ENCODE data around the gene SCTR. TPM values are rescaled to one million over a fixed set of nuclear protein-coding genes. Genes with fewer than 3 reads are reported as not detected.

The SCTR gene
- total RNA-seq, 1 experiment from 2014 or later, result not detected

- no TSS peak for BruUV-seq (replicated peaks)
- H3K27ac ChIP-seq (ENCODE audit: low read length), result no peak overlapping the region
- peaks cover 26% of the 10 kb centered on the region for H3K27me3 ChIP-seq (ENCODE audit: low read length)
- ATAC-seq (no peak), DNase-seq (no peak)
- no peaks in the 10 kb centered on the region for H3K9me3 ChIP-seq (ENCODE audit: low read length)
- H3K9ac ChIP-seq (ENCODE audit: low read length), result no peak overlapping the region
- CTCF ChIA-PET, result no interaction called here
- intact Hi-C loops (cut with micrococcal nuclease), result no loop called here
- H3F3A ChIP-seq (ENCODE audit: low read length, unreplicated experiment), result no peaks in the 10 kb centered on the region
- H3K4me2 ChIP-seq (ENCODE audit: low read length), result no peak overlapping the region
- H3K79me2 ChIP-seq (ENCODE audit: low read length), result no peaks in the 10 kb centered on the region
- H3K4me3 ChIP-seq (ENCODE audit: low read length), result no peak overlapping the region
- no peak for TF ChIP-seq EZH2phosphoT487 (IDR thresholded peaks at IDR 0.05; ENCODE audit: borderline replicate concordance, low read length)
- TF ChIP-seq EZH2 (IDR thresholded peaks at IDR 0.05; ENCODE audit: low read length, unreplicated experiment), result no peak
- no peak for TF ChIP-seq CTCF (conservative IDR thresholded peaks at IDR 0.05; ENCODE audit: low read depth, low read length)
- H3K4me1 ChIP-seq (ENCODE audit: insufficient read depth, low read length), result no peaks in the 10 kb centered on the region; the same call in 1 of the 2 replicates
- no peak overlapping the region for H2AFZ ChIP-seq (ENCODE audit: low read length)
- H4K20me1 ChIP-seq (ENCODE audit: low read length), result no peaks in the 10 kb centered on the region
- H3K36me3 ChIP-seq (ENCODE audit: low read depth, low read length), result no peaks in the 10 kb centered on the region
- POLR2A ChIA-PET (ENCODE audit: unreplicated experiment), result no interaction called here
- no peaks in the 10 kb centered on the region for H3K9me2 ChIP-seq (replicated peaks; ENCODE audit: low read length)
Measured at GRCh38 chr2:119426396-119426675, 97.9 kb downstream of the SCTR start.

GRCh38 chr2:119425620-119426395, 98.5 kb downstream of the SCTR start:
- intact Hi-C loops (cut with micrococcal nuclease), result no loop called here
- TF ChIP-seq CTCF (conservative IDR thresholded peaks at IDR 0.05; ENCODE audit: low read depth, low read length) (no peak), EZH2 (IDR thresholded peaks at IDR 0.05; ENCODE audit: low read length, unreplicated experiment) (no peak)
- ChIA-PET POLR2A (ENCODE audit: unreplicated experiment) (no interaction called here), CTCF (no interaction called here)
- Histone ChIP-seq H2AFZ (ENCODE audit: low read length) (no peak overlapping the region), H3K27ac (ENCODE audit: low read length) (no peak overlapping the region), H3K4me2 (ENCODE audit: low read length) (no peak overlapping the region), H4K20me1 (ENCODE audit: low read length) (no peaks in the 10 kb centered on the region), H3K4me3 (ENCODE audit: low read length) (no peak overlapping the region), H3K27me3 (ENCODE audit: low read length) (peaks cover 26% of the 10 kb centered on the region), H3K4me1 (ENCODE audit: insufficient read depth, low read length) (no peaks in the 10 kb centered on the region), H3K9me2 (replicated peaks; ENCODE audit: low read length) (no peaks in the 10 kb centered on the region), H3K79me2 (ENCODE audit: low read length) (no peaks in the 10 kb centered on the region), H3K36me3 (ENCODE audit: low read depth, low read length) (no peaks in the 10 kb centered on the region), H3K9me3 (ENCODE audit: low read length) (no peaks in the 10 kb centered on the region), H3K9ac (ENCODE audit: low read length) (no peak overlapping the region), H3F3A (ENCODE audit: low read length, unreplicated experiment) (no peaks in the 10 kb centered on the region)
- no peak for DNase-seq
- no peak for ATAC-seq
- BruUV-seq (replicated peaks), result no TSS peak

- ChIA-PET POLR2A (ENCODE audit: unreplicated experiment) (no interaction called here), CTCF (no interaction called here)
- no peak overlapping the region for H3K4me2 ChIP-seq (ENCODE audit: low read length)
- no peaks in the 10 kb centered on the region for H3K9me3 ChIP-seq (ENCODE audit: low read length)
- no TSS peak for BruUV-seq (replicated peaks)
- no peaks in the 10 kb centered on the region for H4K20me1 ChIP-seq (ENCODE audit: low read length)
- TF ChIP-seq EZH2 (IDR thresholded peaks at IDR 0.05; ENCODE audit: low read length, unreplicated experiment) (no peak), CTCF (conservative IDR thresholded peaks at IDR 0.05; ENCODE audit: low read depth, low read length) (no peak), EZH2phosphoT487 (IDR thresholded peaks at IDR 0.05; ENCODE audit: borderline replicate concordance, low read length) (no peak)
- no peak overlapping the region for H3K27ac ChIP-seq (ENCODE audit: low read length)
- H3K4me3 ChIP-seq (ENCODE audit: low read length), result no peak overlapping the region
- H2AFZ ChIP-seq (ENCODE audit: low read length), result no peak overlapping the region
- no peak for DNase-seq
- H3K9me2 ChIP-seq (replicated peaks; ENCODE audit: low read length), result no peaks in the 10 kb centered on the region
- H3K27me3 ChIP-seq (ENCODE audit: low read length), result peaks cover 26% of the 10 kb centered on the region
- ATAC-seq, result no peak
- no peaks in the 10 kb centered on the region for H3K79me2 ChIP-seq (ENCODE audit: low read length)
- no peaks in the 10 kb centered on the region for H3K36me3 ChIP-seq (ENCODE audit: low read depth, low read length)
- no peak overlapping the region for H3K9ac ChIP-seq (ENCODE audit: low read length)
- no peaks in the 10 kb centered on the region for H3F3A ChIP-seq (ENCODE audit: low read length, unreplicated experiment)
- intact Hi-C loops (cut with micrococcal nuclease), result no loop called here
- no peaks in the 10 kb centered on the region for H3K4me1 ChIP-seq (ENCODE audit: insufficient read depth, low read length)
Measured at GRCh38 chr2:119425119-119425405, 99.2 kb downstream of the SCTR start.
